ENCODE measurements around the gene UCHL3. TPM values are rescaled to one million over a fixed set of nuclear protein-coding genes. Genes with fewer than 3 reads are reported as not detected.
A peak's percentile ranks its signal among the peaks of the same experiment; 100 is the strongest.

The UCHL3 gene
- polyA plus RNA-seq, 1 donor (not counting 4 experiments of a cell fraction or from before 2014, with no cell fraction given), result 134 TPM

DNA sequence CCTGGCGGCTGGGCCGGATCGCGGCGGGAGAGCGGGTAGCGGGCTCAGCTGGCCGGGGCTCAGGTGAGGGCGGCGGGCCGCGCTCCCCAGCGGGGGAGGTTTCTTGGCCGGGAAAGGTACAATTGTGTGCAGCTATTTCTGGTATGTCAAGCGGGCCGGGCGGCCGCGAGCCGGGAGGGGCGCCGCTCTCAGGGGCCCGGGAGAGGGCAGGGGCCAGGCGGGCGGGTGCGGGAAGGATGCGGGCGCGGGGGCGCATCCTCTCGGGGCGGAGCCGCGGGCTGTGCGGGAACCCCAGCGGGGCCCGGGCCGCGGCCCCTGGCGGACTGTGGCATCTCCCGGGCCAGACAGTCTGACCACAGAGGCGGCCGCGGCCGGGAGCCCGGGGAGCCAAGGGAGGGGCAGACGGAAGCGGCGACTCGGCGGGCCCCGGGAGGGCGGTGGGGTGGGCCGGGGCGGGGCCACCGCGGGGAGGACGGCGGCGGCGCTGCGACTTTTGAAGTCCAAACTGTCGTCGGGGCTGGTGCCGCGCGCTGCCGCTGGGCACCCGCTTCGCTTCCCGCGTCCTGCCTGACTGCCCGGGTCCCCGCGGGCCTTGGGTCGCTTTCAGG lies 86.3 kb downstream of the UCHL3 start, which contains the start of gene LMO7:
LMO7 (plus strand) TSS at position 503 of the 608 bp plus-strand sequence. CDS start 328 bp downstream, outside the sequence.
- dilution Hi-C loops (cut with MboI; ENCODE audit: extremely low pct_ligation_motif_present, low sequenced_read_pairs), result no loop called here
- Histone ChIP-seq H3K4me1 (ENCODE audit: control insufficient read depth, extremely low read depth, insufficient read depth, low read length) (peaks cover 5% of the 10 kb centered on the region), H4K20me1 (ENCODE audit: control insufficient read depth, extremely low read depth, insufficient read depth, low read length) (no peaks in the 10 kb centered on the region), H3K4me2 (ENCODE audit: control insufficient read depth, extremely low read depth, insufficient read depth, low read depth, low read length) (peak within 1 kb of the TSS; percentile 89), H3K79me2 (ENCODE audit: control insufficient read depth, insufficient read depth, low read length) (no peaks in the 10 kb centered on the region), H3K36me3 (ENCODE audit: control insufficient read depth in 2 of 2, extremely low read depth in 1 of 2, insufficient read depth in 2 of 2, low read length in 2 of 2) (no peaks in the 10 kb centered on the region), H3K27ac (ENCODE audit: control insufficient read depth, insufficient read depth, low read length) (no peak within 1 kb of the TSS), H3K9ac (ENCODE audit: control insufficient read depth, extremely low read depth, insufficient read depth, low read length) (peak within 1 kb of the TSS; percentile 41), H3K4me3 (ENCODE audit: control insufficient read depth in 2 of 3, extremely low read depth in 1 of 3, insufficient read depth in 2 of 3, low read depth in 1 of 3, low read length in 3 of 3) (peak within 1 kb of the TSS; percentile 48 to 79 (median 70)), H3K27me3 (ENCODE audit: control insufficient read depth, extremely low read depth, insufficient read depth, low read length) (no peaks in the 10 kb centered on the region), H3K9me1 (ENCODE audit: control insufficient read depth, extremely low read depth, insufficient read depth, low read length) (no peaks in the 10 kb centered on the region), H3K9me3 (ENCODE audit: control insufficient read depth, low read depth, low read length) (no peaks in the 10 kb centered on the region), H2AFZ (ENCODE audit: control insufficient read depth, low read length) (peak within 1 kb of the TSS; percentile 90)
- DNase-seq (ENCODE audit: low read depth, low spot score) (no peak), FAIRE-seq (no peak)
- TF ChIP-seq, protein P1, sequence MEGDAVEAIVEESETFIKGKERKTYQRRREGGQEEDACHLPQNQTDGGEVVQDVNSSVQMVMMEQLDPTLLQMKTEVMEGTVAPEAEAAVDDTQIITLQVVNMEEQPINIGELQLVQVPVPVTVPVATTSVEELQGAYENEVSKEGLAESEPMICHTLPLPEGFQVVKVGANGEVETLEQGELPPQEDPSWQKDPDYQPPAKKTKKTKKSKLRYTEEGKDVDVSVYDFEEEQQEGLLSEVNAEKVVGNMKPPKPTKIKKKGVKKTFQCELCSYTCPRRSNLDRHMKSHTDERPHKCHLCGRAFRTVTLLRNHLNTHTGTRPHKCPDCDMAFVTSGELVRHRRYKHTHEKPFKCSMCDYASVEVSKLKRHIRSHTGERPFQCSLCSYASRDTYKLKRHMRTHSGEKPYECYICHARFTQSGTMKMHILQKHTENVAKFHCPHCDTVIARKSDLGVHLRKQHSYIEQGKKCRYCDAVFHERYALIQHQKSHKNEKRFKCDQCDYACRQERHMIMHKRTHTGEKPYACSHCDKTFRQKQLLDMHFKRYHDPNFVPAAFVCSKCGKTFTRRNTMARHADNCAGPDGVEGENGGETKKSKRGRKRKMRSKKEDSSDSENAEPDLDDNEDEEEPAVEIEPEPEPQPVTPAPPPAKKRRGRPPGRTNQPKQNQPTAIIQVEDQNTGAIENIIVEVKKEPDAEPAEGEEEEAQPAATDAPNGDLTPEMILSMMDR (optimal IDR thresholded peaks at IDR 0.05 in 1 of 3, IDR thresholded peaks at IDR 0.05 in 1 of 3, conservative IDR thresholded peaks at IDR 0.05 in 1 of 3; ENCODE audit: extremely low read depth in 1 of 3, insufficient read depth in 2 of 3, low read length in 3 of 3), result no peak
- no peak for TF ChIP-seq EZH2 (IDR thresholded peaks at IDR 0.05; ENCODE audit: low read length)

- Histone ChIP-seq H3K36me3 (ENCODE audit: control insufficient read depth in 2 of 2, extremely low read depth in 1 of 2, insufficient read depth in 2 of 2, low read length in 2 of 2) (no peaks in the 10 kb centered on the region), H3K27me3 (ENCODE audit: control insufficient read depth, extremely low read depth, insufficient read depth, low read length) (no peaks in the 10 kb centered on the region), H2AFZ (ENCODE audit: control insufficient read depth, low read length) (peak overlapping the region; percentile 90), H3K4me1 (ENCODE audit: control insufficient read depth, extremely low read depth, insufficient read depth, low read length) (peaks cover 5% of the 10 kb centered on the region), H3K9me3 (ENCODE audit: control insufficient read depth, low read depth, low read length) (no peaks in the 10 kb centered on the region), H3K4me3 (ENCODE audit: control insufficient read depth in 2 of 3, extremely low read depth in 1 of 3, insufficient read depth in 2 of 3, low read depth in 1 of 3, low read length in 3 of 3) (peak overlapping the region; percentile 48 to 79 (median 70)), H3K79me2 (ENCODE audit: control insufficient read depth, insufficient read depth, low read length) (no peaks in the 10 kb centered on the region), H3K9me1 (ENCODE audit: control insufficient read depth, extremely low read depth, insufficient read depth, low read length) (no peaks in the 10 kb centered on the region), H3K4me2 (ENCODE audit: control insufficient read depth, extremely low read depth, insufficient read depth, low read depth, low read length) (peak overlapping the region; percentile 89), H3K27ac (ENCODE audit: control insufficient read depth, insufficient read depth, low read length) (no peak overlapping the region), H4K20me1 (ENCODE audit: control insufficient read depth, extremely low read depth, insufficient read depth, low read length) (no peaks in the 10 kb centered on the region), H3K9ac (ENCODE audit: control insufficient read depth, extremely low read depth, insufficient read depth, low read length) (peak overlapping the region; percentile 41)
- FAIRE-seq, result no peak
- dilution Hi-C loops (cut with MboI; ENCODE audit: extremely low pct_ligation_motif_present, low sequenced_read_pairs), result no loop called here
- no peak for TF ChIP-seq EZH2 (IDR thresholded peaks at IDR 0.05; ENCODE audit: low read length)
- TF ChIP-seq, protein P1 (optimal IDR thresholded peaks at IDR 0.05 in 1 of 3, IDR thresholded peaks at IDR 0.05 in 1 of 3, conservative IDR thresholded peaks at IDR 0.05 in 1 of 3; ENCODE audit: extremely low read depth in 1 of 3, insufficient read depth in 2 of 3, low read length in 3 of 3), result no peak
- DNase-seq (ENCODE audit: low read depth, low spot score), result no peak
Observed at GRCh38 chr13:75636436-75637180, 87.0 kb downstream of the UCHL3 start.

Data from keratinocyte (primary cell).